GM21576 (cell line): ENCODE data around the gene ARHGAP42.
A peak's percentile ranks its signal among the peaks of the same experiment; 100 is the strongest.
"Not testable (repeated sequence)": the region's sequence is repeated elsewhere in the genome, so short reads cannot be mapped to it uniquely, and the experiment has no call there.

Experiments used
- ATAC-seq: cut with Tn5 transposase; IDR thresholded peaks from one replicate; pipeline ENCODE4 v1.9.1; 2021; ENCODE audit warnings: mild to moderate bottlenecking, moderate library complexity; ENCODE audit not compliant: unreplicated experiment

ARHGAP42 gene

DNA sequence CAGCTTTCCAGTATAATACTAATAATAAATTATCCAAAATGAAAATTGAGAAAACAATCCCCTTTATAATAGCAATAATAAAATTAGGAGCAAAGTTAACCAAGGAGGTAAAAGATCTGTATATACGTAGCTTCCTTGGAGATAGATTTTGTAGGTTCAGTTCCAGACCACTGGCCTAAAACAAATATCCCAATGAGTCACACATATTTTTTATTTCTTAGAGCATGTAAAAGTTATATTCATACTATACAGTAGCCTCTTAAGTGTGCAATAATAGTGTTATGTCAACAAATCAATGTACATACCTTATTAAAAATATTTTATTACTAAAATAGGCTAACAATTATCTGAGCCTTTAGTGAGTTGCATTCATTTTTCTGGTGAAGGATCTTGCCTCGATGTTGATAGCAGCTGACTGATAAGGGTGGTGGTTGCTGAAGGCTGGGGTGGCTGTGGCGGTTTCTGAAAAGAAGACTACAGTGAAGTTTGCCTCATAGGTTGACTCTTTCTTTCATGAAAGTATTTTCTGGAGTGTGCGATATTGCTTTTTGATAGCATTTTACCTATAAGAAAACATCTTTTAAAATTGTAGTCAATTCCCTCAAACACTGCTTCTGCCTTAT, 178.5 kb downstream of the ARHGAP42 start:
- no peak for ATAC-seq

DNA sequence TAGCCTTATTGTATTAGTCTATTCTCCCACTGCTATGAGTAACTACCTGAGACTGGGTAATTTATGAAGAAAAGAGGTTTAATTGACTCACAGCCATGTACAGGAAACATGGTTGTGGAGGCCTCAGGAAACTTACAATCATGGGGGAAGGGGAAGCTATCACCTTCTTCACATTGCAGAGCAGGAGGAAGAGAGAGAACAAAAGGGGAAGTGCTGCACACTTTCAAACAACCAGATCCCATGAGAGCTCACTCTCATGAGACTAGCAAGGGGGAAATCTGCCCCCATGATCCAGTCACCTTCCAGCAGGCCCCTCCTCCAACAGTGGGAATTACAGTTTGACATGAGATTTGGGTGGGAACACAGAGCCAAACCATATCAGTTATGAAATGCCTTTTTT, 179.4 kb downstream of the ARHGAP42 start:
- peak; percentile 42 for ATAC-seq

GRCh38 chr11:100867606-100868005, 180.5 kb downstream of the ARHGAP42 start:
- ATAC-seq = no peak

DNA sequence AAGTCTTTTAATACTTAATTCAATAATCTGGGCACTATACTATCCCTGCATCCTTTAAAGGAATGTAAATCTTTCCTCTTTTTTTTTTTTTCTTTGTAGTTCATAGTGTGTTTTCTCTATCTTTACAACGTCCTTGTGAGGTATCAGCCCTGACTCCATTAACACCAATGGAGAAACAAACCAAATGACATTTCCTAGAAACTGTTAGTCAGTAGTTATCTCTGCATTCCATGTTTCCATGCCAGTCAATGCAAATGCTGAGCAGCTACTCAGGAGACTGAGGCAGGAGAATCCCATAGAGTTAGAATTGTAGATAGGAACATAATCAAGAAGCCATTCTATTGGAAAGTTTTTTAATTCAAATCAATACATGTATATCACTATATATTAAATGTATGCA, 182.2 kb downstream of the ARHGAP42 start:
- ATAC-seq = no peak

DNA sequence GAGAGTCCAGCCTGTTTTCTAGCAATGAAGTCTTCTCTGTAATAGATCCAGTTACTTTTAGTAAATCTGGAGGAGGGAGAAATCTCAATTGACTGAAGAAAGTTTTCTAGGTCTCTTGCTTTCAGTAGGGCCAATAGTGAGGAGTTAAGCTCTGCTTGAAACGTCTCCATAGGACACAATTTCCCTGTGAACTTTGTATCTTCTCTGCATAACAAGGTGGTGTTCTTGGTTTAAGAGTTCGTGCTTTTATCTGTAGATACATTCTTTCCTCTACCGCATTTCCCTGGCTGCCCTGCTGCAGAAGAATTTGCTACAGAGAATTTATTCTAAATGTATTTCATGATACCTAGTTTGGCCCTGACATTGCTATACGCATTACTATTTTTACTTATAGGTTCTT, 183.1 kb downstream of the ARHGAP42 start:
- no peak for ATAC-seq

GRCh38 chr11:100872951-100873740, 186.1 kb downstream of the ARHGAP42 start:
- ATAC-seq = no peak

- ATAC-seq = no peak
Observed at GRCh38 chr11:100874203-100874602, 187.1 kb downstream of the ARHGAP42 start.

DNA sequence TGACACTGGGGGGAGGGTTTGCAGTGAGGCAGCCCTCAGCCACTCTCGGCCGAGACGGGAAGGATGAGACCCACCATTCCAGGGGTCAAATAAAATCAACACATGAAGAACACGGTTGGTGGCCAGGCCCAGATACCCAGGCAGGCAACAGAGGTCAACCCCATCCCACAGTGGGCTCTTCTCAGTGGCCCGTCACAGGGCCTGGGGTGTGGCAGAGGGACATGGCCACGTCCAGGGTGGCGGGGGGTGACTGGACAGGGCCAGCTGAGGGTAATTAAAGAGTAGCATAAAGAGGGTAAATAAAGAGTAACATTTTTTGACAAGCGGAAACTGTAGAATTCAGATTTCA, 188.4 kb downstream of the ARHGAP42 start:
- ATAC-seq = no peak

- ATAC-seq = peak; percentile 93
Observed at GRCh38 chr11:100876815-100877520, 189.9 kb downstream of the ARHGAP42 start.

DNA sequence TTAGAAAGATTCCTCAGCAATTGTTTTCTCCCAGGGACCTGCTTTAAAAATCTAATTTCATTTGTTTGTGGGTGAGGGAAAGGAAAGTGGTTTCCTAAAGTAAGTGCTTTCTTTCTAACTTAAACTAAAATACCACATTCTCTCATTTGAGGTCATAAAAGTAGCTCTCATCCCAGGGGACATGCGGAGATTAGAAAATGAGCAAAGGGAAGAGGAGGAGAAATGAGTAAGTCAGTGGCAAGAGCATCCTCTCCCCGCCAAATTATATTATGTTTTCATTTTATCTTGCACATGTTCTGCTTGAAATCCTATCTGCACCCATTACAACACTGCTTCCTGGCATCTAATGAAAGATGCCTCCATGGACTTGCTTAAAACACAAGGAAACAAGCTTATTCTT, 191.4 kb downstream of the ARHGAP42 start:
- no peak for ATAC-seq

- ATAC-seq = no peak
Observed at GRCh38 chr11:100882957-100883356, 195.9 kb downstream of the ARHGAP42 start.

DNA sequence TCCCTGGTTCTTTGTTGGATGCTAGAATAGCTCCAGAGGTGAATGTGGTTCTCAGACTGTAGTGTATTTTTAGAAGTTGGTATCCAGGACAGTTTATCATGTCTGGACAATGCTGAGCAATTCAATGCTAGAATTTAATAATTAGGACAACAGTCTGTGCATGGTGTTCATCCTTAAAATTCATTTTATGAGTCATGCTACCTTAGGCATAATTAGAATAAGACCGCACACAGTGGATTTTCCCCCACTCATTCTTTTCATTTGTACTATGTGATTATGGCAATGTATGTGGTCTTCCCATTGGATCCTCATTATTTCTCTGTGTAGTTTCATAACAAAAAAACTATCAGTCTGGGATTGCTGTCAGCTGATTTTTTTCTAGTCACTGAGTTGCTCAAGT, 196.7 kb downstream of the ARHGAP42 start:
- no peak for ATAC-seq

GRCh38 chr11:100887659-100888058, 200.6 kb downstream of the ARHGAP42 start:
- no peak for ATAC-seq

GRCh38 chr11:100888836-100889235, 201.7 kb downstream of the ARHGAP42 start:
- ATAC-seq = no peak

DNA sequence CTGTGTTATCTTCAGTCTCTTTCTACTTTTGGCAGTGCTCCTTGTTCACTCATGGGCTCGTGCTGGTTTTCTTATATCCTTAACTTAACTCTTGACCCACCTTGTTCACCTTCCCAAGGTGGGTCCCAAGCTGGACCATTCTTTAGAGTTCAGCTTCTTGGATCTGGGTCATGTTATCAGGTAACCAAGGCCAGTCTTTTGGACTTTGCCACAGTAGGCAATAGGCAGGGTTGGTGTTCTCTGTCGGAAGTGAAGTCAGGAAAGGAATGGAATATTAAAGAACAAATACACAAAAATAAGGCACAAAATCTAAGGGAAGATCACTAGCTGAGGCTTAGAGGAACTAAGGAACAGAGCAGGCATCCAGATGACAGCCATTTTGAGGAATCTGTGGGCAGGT, 202.7 kb downstream of the ARHGAP42 start:
- no peak for ATAC-seq

- ATAC-seq = no peak
Observed at GRCh38 chr11:100890789-100891188, 203.7 kb downstream of the ARHGAP42 start.

- no peak for ATAC-seq
Observed at GRCh38 chr11:100892886-100893285, 205.8 kb downstream of the ARHGAP42 start.

DNA sequence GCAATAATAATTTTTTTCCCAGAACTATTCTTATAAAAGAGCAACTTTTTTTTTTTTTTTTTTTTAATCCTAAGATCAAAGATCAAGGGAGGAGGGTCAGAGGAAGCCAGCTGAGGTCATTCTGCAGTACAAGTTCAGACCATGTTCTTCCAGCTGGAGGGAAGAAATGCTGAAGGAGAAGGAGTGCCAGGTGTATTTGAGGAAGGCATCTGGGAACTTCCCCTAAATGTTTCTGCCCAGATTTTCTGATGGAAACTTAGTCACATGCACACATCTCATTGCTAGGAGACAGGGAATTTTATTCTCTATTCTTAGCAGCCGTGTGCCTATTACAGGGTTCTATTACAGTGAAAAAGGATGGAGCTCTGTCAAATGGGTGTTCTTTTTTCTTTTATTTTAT, 208.4 kb downstream of the ARHGAP42 start:
- no peak for ATAC-seq

- not testable (repeated sequence) for ATAC-seq
Observed at GRCh38 chr11:100895976-100896375, 208.9 kb downstream of the ARHGAP42 start.

GRCh38 chr11:100901471-100901870, 214.4 kb downstream of the ARHGAP42 start:
- not testable (repeated sequence) for ATAC-seq

DNA sequence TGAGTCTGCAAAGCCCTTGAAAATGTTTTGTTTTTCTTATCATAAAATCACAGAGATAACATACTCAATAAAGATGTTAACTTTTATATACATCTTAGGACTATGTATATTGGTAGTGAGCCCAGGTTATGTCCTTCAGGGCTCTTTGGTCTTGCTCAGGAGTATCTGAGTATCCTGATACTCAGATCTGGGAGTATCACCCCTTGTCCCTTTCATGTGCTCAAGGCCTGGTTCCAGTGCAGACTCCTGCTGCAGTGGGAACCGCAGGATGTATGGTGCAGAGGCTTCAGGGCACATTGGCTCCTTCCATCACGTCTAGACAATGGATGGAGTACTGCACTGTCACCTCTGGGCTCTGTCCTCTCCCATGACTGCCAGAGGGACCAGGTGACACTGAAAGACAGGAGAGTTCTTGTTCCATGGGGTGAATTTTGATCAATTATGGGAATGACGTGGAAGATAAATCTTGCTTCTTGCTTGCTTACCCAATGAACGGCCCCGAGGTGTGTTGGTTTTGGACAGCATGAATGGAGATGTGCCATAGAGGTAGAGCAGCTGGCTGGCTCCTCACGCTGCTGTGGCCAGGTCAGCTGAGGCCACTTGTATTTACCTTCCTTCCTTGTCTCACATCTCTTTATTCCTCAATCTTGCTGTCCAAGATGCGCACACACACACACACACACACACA, 215.5 kb downstream of the ARHGAP42 start:
- no peak for ATAC-seq
